LNCaP clone FGC (cell line): ENCODE data around the gene TOR2A.
A peak's percentile ranks its signal among the peaks of the same experiment; 100 is the strongest.

ENCODE experiments used
- DNase-seq: peaks from one replicate; pipeline ENCODE4 v3.0.0-alpha.2; 2011; ENCODE audit warnings: low read depth
- H3K4me3 ChIP-seq: 2 replicates; pipeline ENCODE4 v1.5.1; 2011; ENCODE audit warnings: mild to moderate bottlenecking, low read depth, low read length, control low read depth
- CTCF ChIP-seq: IDR thresholded peaks from 2 replicates; pipeline ENCODE4 v1.5.1; 2012; ENCODE audit warnings: mild to moderate bottlenecking; ENCODE audit not compliant: control insufficient read depth, insufficient read depth; ENCODE audit errors: extremely low read depth

TOR2A gene

GRCh38 chr9:127682351-127683136 is 52.5 kb downstream of the TOR2A start:
- TF ChIP-seq CTCF = no peak
- no peak overlapping the region for H3K4me3 ChIP-seq
- peak; percentile 44 for DNase-seq
